PC-3 (cell line): Measurements from ENCODE around the gene PAWR. TPM values are rescaled to one million over a fixed set of nuclear protein-coding genes. Genes with fewer than 3 reads are reported as not detected.
A peak's percentile ranks its signal among the peaks of the same experiment; 100 is the strongest.

Experiments
- ATAC-seq: fragments of 200-7000 bp; cut with Tn5 transposase; 2 replicates; pipeline ENCODE4 v1.9.1; 2020; ENCODE audit warnings: mild to moderate bottlenecking, moderate library complexity
- BruUV-seq: library from RNA; stranded (reverse); fragments of 400-500 nt; replicated peaks from 2 replicates; lab custom pipeline; 2021; lab: Mats Ljungman, UMichigan
- CTCF ChIA-PET: fragments of 300-600 bp; sonication (Branson Sonifier 250); formaldehyde crosslinking; loops from one replicate; lab custom pipeline; 2022; ENCODE audit warnings: antibody characterized with exemption; lab: Charles Lee
- POLR2A ChIA-PET: fragments of 300-600 bp; sonication (Branson Sonifier 250); formaldehyde crosslinking; loops from one replicate; lab custom pipeline; 2022; ENCODE audit warnings: antibody characterized with exemption; ENCODE audit not compliant: unreplicated experiment; lab: Charles Lee
- DNase-seq: peaks from one replicate; pipeline ENCODE4 v3.0.0-alpha.2; 2015
- H2AFZ ChIP-seq: fragments of 300-600 bp; sonication (generic); 2 replicates; pipeline ENCODE4 v1.6.0; 2016; ENCODE audit warnings: antibody characterized with exemption, low read length
- H3F3A ChIP-seq: fragments of 300-600 bp; sonication (generic); one replicate; pipeline ENCODE4 v1.6.0; 2017; ENCODE audit warnings: antibody characterized with exemption, low read length, control low read depth, mild to moderate bottlenecking; ENCODE audit not compliant: unreplicated experiment
- H3K27ac ChIP-seq: fragments of 300-600 bp; sonication (generic); 2 replicates; pipeline ENCODE4 v1.5.1; 2016; ENCODE audit warnings: mild to moderate bottlenecking, low read length
- H3K27me3 ChIP-seq: fragments of 300-600 bp; sonication (generic); 2 replicates; pipeline ENCODE4 v1.6.1; 2016; ENCODE audit warnings: low read length, mixed read lengths
- H3K36me3 ChIP-seq: fragments of 300-600 bp; sonication (generic); 2 replicates; pipeline ENCODE4 v1.6.1; 2016; ENCODE audit warnings: low read depth, mixed run types, low read length, mixed read lengths
- H3K4me1 ChIP-seq: fragments of 300-600 bp; sonication (generic); 2 replicates; pipeline ENCODE4 v1.5.1; 2016; ENCODE audit warnings: low read length; ENCODE audit not compliant: insufficient read depth
- H3K4me2 ChIP-seq: fragments of 300-600 bp; sonication (generic); 2 replicates; pipeline ENCODE4 v1.6.0; 2016; ENCODE audit warnings: low read length
- H3K4me3 ChIP-seq: fragments of 300-600 bp; sonication (generic); 2 replicates; pipeline ENCODE4 v1.5.1; 2016; ENCODE audit warnings: mild to moderate bottlenecking, low read length, mixed read lengths
- H3K79me2 ChIP-seq: fragments of 300-600 bp; sonication (generic); 2 replicates; pipeline ENCODE4 v1.6.1; 2017; ENCODE audit warnings: low read length, mixed read lengths
- H3K9ac ChIP-seq: fragments of 300-600 bp; sonication (generic); 2 replicates; pipeline ENCODE4 v1.6.0; 2016; ENCODE audit warnings: mild to moderate bottlenecking, low read length
- H3K9me2 ChIP-seq: fragments of 300-600 bp; sonication (generic); replicated peaks from 2 replicates; pipeline ENCODE4 v1.6.1; 2016; ENCODE audit warnings: mixed run types, low read length, mixed read lengths
- H3K9me3 ChIP-seq: fragments of 300-600 bp; sonication (generic); 2 replicates; pipeline ENCODE4 v1.6.1; 2016; ENCODE audit warnings: low read length, mixed read lengths
- H4K20me1 ChIP-seq: fragments of 300-600 bp; sonication (generic); 2 replicates; pipeline ENCODE4 v1.6.1; 2016; ENCODE audit warnings: low read length, mixed read lengths
- CTCF ChIP-seq: fragments of 300-600 bp; sonication (generic); conservative IDR thresholded peaks from 2 replicates; pipeline ENCODE4 v1.5.1; 2017; ENCODE audit warnings: antibody characterized with exemption, low read depth, mild to moderate bottlenecking, low read length
- EZH2 ChIP-seq: fragments of 300-600 bp; sonication (generic); IDR thresholded peaks from one replicate; pipeline ENCODE4 v1.6.1; 2017; ENCODE audit warnings: antibody characterized with exemption, mild to moderate bottlenecking, low read length; ENCODE audit not compliant: unreplicated experiment
- EZH2phosphoT487 ChIP-seq: fragments of 300-600 bp; sonication (generic); IDR thresholded peaks from 2 replicates; pipeline ENCODE4 v1.6.1; 2018; ENCODE audit warnings: mild to moderate bottlenecking, antibody characterized with exemption, low read length, borderline replicate concordance
- intact Hi-C: fragments of 100-400 bp; cut with micrococcal nuclease; formaldehyde crosslinking; loops from 2 replicates; pipeline ENCODE4 v1.9.0; 2023
- total RNA-seq: library from RNA; depleted of rRNA; stranded (reverse); fragments of >200 nt; gene quantifications from 2 replicates; pipeline ENCODE4 v1.2.3, GENCODE V29; 2014

PAWR gene
- total RNA-seq, 1 experiment from 2014 or later, result 141 TPM

- H3K9ac ChIP-seq, result no peak overlapping the region
- intact Hi-C loops, result no loop called here
- peaks cover 58% of the 10 kb centered on the region for H3K4me1 ChIP-seq
- DNase-seq, result peak; percentile 80
- H3K79me2 ChIP-seq, result peaks cover 92% of the 10 kb centered on the region
- no peak overlapping the region for H2AFZ ChIP-seq
- H3K4me3 ChIP-seq, result no peak overlapping the region
- no peak for TF ChIP-seq EZH2
- TF ChIP-seq EZH2phosphoT487, result no peak
- no peak for TF ChIP-seq CTCF
- H3K9me2 ChIP-seq, result no peaks in the 10 kb centered on the region
- POLR2A ChIA-PET, result no interaction called here
- H4K20me1 ChIP-seq, result peaks cover 67% of the 10 kb centered on the region
- H3K36me3 ChIP-seq, result no peaks in the 10 kb centered on the region
- no peaks in the 10 kb centered on the region for H3K27me3 ChIP-seq
- peak; percentile 71 for ATAC-seq
- H3K4me2 ChIP-seq, result peak overlapping the region; percentile 27; the same call in 1 of the 2 replicates
- CTCF ChIA-PET, result no interaction called here
- H3K9me3 ChIP-seq, result no peaks in the 10 kb centered on the region
- H3F3A ChIP-seq, result peaks cover 4% of the 10 kb centered on the region
- H3K27ac ChIP-seq, result peak overlapping the region; percentile 50
- no TSS peak for BruUV-seq
These were observed 9.7 kb downstream of the PAWR start for GRCh38 chr12:79681008-79681590.

DNA sequence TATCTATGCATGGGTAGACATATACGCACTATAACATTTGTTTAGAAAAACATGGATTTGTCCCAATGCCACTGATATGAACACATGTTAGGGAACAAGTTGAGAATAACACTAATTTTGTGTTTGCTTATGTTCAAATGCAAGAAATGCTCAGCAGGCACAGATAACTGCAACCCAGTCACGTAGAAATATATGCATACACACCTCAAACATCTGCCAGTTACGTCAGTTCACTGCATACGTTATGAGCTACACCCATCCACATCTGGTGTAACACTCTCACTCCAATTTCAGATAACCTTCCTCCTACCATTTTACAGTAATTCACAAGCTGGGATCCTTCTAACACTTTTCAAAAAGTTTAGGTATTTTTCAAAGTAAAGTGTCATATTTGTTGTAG is 10.7 kb downstream of the PAWR start:
- no peaks in the 10 kb centered on the region for H3K27me3 ChIP-seq
- no TSS peak for BruUV-seq
- ChIA-PET CTCF (no interaction called here), POLR2A (no interaction called here)
- no peak for ATAC-seq
- no peak overlapping the region for H3K4me3 ChIP-seq
- H3F3A ChIP-seq, result peaks cover 4% of the 10 kb centered on the region
- intact Hi-C loops, result no loop called here
- H2AFZ ChIP-seq, result no peak overlapping the region
- DNase-seq, result no peak
- H3K9me2 ChIP-seq, result no peaks in the 10 kb centered on the region
- peaks cover 94% of the 10 kb centered on the region for H3K79me2 ChIP-seq
- TF ChIP-seq EZH2 (no peak), EZH2phosphoT487 (no peak), CTCF (no peak)
- no peaks in the 10 kb centered on the region for H3K9me3 ChIP-seq
- H4K20me1 ChIP-seq, result peaks cover 63% of the 10 kb centered on the region
- no peak overlapping the region for H3K9ac ChIP-seq
- peaks cover 5% of the 10 kb centered on the region; the same call in 1 of the 2 replicates for H3K36me3 ChIP-seq
- no peak overlapping the region for H3K4me2 ChIP-seq
- peaks cover 52% of the 10 kb centered on the region for H3K4me1 ChIP-seq
- H3K27ac ChIP-seq, result no peak overlapping the region

DNA sequence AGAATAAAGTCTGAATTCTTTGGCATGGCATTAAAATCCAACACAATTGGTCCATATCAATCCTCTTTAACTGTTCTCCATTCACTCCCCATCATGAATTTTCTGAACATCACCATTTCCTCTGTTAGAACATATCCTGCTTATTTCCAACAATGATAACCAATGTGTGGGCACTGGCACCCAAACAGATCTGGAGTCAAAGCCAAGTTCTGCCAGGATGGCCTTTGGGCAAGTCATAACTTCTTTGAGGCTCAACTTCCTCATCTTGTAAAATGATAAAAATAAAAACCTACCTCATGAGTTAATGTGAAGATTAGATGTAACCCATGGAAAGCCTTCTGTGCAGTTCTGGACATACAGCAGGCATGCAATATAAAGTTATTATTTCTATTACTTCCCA is 12.5 kb downstream of the PAWR start:
- Histone ChIP-seq H2AFZ (no peak overlapping the region), H3K27ac (no peak overlapping the region), H3K4me2 (no peak overlapping the region), H3F3A (no peaks in the 10 kb centered on the region), H3K36me3 (peaks cover 5% of the 10 kb centered on the region; the same call in 1 of the 2 replicates), H4K20me1 (peaks cover 56% of the 10 kb centered on the region), H3K9me3 (no peaks in the 10 kb centered on the region), H3K4me3 (no peak overlapping the region), H3K79me2 (peaks cover 95% of the 10 kb centered on the region), H3K27me3 (no peaks in the 10 kb centered on the region), H3K9me2 (no peaks in the 10 kb centered on the region), H3K4me1 (peaks cover 45% of the 10 kb centered on the region), H3K9ac (no peak overlapping the region)
- ATAC-seq (peak; percentile 26), DNase-seq (peak; percentile 35)
- no TSS peak for BruUV-seq
- intact Hi-C loops, result no loop called here
- POLR2A ChIA-PET, result no interaction called here
- TF ChIP-seq EZH2phosphoT487 (no peak), EZH2 (no peak), CTCF (no peak)
- CTCF ChIA-PET, result no interaction called here
